OCI-LY1 (cell line): ENCODE data around the gene ERCC6.

Experiments used
- CTCF ChIP-seq: fragments of 200-600 bp; sonication (generic), shearing (Covaris generic); IDR thresholded peaks from 2 replicates; pipeline ENCODE4 v1.5.1; 2017; ENCODE audit warnings: mild to moderate bottlenecking, antibody characterized with exemption, low read length, moderate library complexity, mixed read lengths
- EZH2 ChIP-seq: fragments of 200-600 bp; sonication (generic), shearing (Covaris generic); IDR thresholded peaks from 2 replicates; pipeline ENCODE4 v1.8.0; 2017; ENCODE audit warnings: borderline replicate concordance, mixed run types, mild to moderate bottlenecking, antibody characterized with exemption, low read length, moderate library complexity, mixed read lengths

- TF ChIP-seq CTCF (no peak), EZH2 (no peak)
Observed at GRCh38 chr10:49569031-49569631, 30.2 kb upstream of the ERCC6 start.
